ENCODE measurements around the gene FKBP1A.

FKBP1A gene

DNA sequence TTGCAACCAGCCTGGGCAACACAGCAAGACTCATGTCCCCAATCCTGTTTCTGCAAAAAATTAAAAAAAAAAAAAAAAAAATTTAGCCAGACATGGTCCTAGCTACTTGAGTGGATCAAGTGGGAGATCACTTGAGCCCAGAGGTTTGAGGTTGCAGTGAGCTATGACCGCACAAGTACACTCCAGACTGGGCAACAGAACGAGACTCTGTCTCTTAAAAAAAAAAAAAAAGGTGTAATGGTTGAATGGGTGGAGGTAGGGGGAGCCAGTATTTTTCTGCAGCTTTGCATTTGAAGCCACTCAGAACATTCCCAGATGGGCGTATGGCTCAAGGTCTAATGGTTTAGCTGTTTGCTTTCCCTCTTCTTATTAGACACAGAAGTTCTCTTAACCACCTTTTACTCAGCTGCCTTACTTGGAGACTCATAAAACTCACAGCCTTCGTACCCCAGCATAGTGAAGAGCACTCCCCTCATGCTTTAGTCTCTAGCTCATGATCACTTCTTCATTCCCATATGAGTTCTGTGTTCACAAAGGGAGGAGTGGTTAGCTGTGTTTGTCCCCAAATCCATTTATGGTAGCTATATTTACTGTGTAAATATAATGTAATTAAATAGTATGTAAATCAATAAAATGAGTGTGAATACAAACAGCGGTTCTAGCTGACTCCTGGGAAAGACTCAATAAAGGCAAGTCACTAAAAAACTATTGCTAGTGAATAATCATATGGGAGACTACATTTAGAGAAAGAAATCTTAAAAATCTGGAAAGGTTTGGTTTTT lies 9.0 kb downstream of the FKBP1A start:
- DNase-seq, result no peak

DNA sequence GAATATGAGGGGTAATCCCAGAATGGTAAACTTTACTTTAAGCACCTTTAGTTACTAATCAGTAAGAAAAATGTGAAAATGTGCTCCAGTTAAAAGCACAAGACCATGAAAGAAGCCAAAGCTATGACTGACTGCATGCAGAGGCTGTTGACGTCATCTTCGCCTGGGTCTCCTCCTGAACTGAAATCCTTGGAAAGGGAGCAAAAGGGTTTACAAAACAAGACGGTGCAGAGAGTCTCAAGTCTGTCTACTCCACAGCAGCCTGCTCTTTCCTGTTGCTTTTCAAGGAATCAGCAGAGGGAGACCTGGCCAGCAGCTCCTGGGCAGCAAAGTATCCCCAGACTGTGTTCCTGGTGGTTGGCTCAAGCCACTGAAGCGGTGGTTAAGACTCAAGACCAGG lies 10.2 kb downstream of the FKBP1A start:
- DNase-seq, result no peak

DNA sequence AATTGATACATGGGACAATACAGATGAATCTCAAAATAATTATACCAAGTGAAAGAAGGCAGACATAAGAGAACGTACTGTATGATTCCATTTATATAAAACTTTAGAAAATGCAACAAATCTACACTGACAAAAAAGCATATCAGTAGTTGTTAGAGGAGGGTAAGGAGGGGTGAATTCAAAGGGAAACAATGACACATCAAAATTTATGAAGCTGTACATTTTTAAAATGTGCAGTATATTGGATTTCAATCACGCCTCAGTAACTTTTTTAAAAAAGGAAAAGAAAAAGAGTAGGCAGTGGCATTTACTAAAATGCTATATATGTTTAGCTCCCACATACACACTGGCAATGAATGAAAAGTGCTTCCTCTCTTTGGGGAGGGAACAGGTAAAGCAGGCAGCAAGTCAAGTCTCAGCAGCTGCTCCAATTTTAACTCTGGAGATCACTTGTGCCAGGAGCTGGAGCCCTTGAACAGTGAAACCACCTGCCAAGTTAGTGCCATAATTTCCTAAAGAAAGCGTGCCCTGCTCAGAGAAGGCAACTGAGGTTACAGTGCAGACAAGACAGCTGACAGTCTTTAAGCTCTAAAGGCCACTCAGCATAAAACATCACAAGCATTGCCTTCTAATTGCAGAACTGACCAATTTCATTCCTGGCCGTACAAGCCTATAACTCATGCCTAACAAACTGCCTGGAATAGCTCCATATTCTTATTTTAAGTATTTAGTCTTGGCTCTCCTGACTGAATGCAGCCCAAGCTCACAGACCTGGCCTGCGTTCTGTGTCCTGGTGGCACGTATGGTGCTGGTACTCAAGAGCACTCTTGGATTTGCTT lies 10.9 kb downstream of the FKBP1A start:
- no peak for DNase-seq

DNA sequence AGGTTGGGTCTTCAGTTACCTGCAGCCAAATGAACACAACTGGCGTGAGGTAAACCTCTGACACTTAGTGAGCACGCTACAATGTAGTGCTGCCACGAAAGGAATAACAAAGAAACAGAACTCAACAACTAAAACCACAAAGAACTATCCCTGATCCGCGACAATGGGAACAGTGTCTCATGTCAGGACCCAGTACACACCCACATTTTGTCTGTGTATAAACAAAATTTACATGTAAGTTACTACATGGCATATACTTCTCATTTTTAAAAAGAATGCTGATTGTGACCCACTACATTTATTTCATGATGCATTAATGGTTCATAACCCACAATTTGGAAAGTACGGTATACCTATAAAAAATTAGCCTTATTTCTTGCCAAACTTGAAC lies 14.1 kb downstream of the FKBP1A start:
- no peak for DNase-seq

DNA sequence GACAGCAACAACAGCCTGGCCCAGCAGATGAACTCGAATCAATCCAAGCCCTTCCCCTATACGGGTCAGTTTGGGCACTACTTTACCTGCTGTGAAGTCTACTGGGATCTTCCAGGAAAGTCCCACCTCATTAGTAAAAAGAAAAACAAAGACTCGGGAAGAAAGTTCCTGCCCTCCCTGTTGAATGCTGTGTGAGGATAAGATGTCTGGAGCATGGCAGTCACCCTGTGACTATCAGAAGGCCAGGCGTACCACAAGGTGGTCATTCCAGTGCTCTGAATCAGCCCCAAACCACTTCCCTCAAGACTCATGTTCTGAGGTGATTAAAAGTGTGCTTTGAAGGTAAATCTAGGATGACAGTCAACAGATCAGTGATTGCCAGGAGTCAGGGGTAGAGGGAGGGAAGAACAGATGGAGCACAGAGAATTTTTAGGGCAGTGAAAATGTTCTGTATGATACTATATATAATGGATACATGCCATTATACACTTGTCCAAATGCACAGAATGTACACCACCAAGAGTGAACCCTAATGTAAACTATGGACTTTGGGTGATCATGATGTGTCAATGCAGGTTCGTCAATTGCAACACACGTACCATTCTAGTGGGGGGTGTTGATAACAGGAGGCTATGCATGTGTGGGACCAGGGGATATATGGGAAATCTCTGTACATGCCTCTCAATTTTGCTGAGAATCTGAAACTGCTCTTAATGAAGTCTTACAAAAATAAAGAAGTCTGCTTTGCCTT lies 14.7 kb downstream of the FKBP1A start:
- DNase-seq, result no peak

DNA sequence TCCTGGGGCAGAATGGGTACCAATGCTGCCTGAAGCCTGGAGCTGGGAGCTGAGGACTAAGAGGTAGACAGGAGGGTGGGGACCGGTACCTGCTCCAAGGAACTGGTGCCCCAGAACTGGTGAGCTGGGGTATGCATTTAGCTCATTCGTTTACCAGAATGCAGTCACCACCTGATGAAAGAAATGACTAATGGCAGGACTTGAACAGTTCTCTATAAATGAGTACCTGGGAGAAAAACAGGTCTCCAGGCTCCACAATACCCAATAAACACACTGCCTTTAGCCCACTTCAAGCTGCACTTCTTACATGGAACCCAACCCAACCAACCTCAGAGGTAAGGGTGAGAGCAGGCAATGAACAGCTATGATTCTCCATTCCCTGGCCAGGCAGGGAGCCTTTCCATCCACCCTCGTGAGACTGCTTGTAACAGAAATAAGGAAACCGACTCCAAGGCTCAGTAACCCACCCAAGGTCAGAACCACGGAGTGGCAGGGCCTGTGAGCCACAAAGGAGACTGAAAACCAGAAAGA lies 15.4 kb downstream of the FKBP1A start:
- DNase-seq, result no peak

DNA sequence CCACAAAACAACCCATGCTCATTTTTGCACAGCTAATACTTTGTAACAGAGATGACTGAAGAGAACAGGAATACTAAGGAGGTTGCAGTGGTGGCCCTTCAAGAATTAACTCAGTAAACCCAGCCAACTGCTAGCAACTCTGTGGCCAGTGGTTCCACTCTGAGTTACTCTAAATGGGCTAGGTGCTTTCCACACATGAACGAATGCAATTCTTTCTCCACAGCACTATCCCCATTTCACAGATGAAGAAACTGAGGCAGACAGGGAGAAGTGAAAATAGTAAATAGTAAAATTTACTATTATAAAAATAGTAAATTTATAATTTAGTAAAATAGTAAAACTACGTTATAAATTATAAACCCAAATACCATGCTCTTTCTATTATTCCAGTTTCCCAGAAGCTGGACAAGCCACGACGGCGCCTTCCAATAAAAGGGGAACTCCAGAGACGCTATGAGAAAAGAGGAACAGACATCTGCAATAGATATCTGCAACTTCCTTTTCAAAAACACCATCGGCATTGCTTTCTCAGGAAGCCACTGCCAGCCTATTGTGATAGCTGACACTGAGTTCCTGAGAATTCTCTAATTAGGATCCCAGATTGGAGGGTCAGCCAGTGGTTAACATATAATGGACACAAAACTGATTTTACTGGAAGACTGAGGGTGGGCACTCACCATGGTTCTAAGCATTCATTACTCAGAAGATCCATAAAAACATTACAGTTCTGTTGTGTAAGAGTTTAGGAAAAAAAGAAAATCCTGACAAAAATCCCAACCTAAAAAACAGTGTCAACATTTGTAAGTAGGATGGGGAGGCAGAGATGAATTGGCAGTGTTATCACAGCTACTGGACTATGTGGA lies 16.2 kb downstream of the FKBP1A start:
- DNase-seq, result no peak

DNA sequence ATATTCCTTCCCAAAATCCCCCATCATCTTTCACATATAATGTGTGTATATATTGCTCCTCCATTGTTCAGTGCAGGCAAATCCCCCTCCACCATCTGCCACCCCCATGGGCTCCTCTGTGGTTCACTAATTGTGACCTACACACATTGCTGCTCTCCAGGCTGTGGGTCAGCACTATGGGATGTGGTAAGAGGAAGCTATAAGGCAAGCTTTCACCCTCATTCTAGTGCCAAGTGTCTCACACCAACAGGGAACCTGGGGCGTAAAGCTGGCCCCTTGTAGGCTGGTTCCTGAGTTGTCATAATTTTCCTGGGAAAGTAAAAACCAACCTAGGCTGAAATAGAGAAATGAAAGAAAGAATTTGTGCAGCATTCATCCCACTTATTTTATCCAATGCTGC lies 16.8 kb downstream of the FKBP1A start:
- DNase-seq, result no peak

DNA sequence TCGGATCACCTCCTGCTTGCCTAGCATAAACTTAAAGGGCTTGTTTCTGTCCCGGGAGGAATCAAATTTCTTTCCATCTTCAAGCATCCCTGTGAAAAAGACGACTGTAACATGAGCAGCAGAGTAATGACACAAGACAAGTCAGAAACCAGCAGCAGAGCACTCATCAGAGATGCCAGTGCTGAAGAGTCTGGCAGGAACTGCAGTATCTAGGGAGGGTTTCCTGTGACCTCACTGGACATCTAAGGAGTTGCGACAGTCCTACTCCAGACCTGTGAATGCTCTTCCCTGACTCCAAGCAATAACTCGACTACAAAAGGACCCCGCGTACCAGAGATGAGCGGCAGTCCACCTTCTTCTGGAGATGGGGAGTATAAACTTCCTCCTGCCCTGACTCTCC lies 17.3 kb downstream of the FKBP1A start:
- no peak for DNase-seq

DNA sequence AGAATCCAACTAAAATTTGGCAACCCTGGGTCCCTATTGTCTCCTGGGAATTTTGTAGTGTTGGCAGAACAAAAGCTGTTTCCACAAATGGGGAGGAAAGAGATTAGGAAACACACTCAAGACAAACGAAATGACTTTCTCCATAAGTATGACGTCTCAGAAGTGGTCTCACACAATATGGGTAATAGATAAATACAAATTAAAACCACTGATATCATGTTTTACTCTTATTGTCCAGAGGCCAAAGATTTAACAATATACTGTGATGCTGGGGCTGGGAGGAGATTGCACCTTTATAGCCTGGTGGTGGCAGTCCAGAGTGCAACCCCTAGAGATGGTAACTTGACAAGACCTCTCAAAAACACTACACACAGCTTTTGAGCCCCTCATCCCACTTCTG lies 18.6 kb downstream of the FKBP1A start:
- no peak for DNase-seq

DNA sequence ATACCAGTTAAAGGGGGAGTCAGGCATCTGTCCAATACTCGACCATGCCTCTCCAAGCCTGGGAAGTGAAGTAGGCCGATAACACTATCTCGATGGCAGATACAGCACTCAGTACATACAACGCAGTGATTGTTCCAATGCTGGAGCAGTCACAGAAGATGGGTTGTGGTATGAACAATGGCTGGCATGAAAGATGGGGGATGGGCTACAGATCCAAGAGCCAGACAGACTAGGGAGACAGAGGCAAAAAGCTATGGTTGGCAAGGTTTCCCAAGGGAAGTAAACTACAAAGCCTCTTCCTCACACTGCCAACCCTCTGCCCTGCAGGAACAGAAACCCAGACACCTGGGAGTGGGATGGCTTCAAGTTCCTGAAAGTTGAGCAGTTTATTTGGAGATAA lies 19.2 kb downstream of the FKBP1A start:
- no peak for DNase-seq

DNA sequence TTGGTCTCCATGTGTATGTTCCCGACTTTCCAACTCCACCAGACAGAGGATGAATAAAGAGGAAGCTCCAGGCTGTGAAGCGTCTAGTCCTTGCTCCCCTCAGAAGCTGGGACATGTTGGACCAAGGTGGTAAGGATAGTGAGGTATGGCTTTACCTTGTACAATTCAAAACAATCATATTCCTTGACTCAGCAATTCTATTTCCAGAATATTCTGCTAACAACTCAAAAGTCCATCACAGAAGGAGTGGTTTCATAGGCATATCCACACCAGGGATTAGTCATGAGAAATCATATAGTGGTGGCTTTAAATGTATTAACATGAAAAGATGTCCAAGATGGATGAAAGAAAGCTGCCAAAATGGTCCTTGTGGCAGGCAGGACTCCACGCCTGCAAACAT lies 19.8 kb downstream of the FKBP1A start:
- DNase-seq, result no peak

DNA sequence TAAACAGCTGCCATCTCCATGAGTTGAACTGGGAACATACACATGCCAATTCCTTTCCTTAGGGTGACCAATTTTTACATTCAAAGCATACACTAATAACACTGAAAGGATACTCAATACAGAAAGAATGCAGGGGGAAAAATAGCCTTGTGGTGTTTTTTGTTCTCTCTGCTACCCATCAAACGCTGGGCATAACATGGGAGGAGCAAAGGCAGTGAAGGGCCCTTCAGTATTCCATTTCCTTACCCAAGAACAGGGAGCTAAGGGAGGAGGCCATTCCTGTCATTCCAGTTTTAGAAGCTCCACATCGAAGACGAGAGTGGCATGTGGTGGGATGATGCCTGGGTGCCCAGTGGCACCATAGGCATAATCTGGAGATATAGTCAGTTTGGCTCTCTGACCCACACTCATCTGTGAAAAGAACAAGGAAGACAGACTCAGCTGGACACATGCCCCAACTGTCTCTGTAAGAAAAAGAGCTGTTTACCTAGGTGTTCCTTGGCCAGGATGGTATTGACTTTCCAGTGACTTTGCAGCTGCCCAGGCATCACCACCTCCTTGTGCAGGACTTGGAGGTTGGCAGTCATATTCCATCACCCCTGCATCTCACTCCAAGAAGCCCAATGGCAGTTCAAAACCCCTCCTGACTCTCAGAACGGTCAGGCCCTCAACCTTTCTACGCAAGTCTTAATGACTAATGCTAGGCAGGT lies 20.9 kb downstream of the FKBP1A start:
- DNase-seq, result no peak

DNA sequence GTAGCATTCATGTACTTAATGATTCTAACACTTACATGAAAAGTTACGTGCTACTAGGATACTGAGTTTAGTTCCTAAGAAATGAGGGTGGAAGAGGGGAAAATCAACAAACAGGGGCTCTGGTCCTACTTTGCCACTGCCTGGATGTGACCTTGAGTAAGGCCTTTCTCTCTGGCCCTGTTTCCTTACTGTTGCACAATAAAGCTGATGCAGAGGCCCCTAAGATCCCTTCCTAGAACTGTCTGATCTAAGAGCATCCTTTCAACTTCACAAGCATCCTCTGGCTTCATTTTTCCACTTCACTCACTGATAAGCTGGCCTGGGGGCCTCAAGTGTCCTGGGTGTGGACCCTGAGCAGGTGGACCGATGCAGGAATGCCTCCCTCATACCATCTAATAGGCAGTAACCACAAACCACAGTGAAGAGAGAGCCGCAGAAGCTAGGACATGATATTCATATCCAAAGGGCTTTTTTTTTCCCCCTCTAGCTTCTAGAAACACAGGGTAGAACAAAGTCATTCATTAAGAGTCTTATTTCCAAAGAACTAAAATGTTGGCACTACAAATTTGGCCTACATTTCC lies 21.6 kb downstream of the FKBP1A start:
- DNase-seq, result no peak

DNA sequence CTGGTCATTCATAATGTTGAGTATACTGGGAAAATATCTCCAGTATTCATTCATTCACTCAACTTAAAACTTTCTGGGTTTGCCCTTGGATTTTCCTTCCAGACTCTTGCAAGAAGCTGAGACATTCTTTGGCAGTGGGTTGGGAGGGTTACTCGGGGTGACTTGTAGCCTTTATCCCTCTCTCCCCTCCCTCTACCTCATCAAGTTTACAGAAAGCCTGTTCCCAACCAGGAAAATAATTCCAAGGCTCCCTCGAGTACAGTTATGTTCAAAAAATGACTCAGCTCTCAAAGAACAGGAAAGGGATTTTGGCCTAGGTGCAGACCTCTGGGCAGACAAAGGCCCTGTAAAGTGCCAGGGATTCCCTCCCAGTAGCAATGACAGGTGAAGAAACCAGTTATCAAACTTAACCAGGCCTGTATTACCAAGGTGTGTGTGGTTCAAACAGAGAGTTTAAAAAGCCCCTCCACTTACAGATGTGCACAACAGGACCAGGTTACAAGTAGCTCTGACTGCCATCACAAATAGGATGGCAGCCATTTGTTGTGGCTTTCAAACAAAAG lies 22.2 kb downstream of the FKBP1A start:
- no peak for DNase-seq

DNA sequence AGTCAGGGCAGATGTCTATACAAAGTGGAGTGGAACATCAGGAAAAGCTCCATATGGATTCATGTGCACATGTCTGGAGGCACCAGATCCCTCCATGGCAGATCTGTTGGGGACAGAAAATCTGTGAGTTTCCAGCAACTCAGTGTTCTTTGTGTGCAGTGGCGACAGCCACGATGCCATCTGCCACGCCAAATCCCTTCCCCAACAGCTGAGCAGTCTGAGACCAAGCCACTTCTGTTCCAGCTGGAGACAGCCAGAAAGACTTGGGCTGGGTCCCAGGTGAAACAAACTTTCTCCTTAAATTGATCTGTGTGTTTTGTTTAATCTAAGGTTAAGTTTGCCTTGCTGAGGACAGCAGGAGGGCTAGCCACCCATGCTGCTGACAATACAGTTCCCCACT lies 22.9 kb downstream of the FKBP1A start:
- no peak for DNase-seq

DNA sequence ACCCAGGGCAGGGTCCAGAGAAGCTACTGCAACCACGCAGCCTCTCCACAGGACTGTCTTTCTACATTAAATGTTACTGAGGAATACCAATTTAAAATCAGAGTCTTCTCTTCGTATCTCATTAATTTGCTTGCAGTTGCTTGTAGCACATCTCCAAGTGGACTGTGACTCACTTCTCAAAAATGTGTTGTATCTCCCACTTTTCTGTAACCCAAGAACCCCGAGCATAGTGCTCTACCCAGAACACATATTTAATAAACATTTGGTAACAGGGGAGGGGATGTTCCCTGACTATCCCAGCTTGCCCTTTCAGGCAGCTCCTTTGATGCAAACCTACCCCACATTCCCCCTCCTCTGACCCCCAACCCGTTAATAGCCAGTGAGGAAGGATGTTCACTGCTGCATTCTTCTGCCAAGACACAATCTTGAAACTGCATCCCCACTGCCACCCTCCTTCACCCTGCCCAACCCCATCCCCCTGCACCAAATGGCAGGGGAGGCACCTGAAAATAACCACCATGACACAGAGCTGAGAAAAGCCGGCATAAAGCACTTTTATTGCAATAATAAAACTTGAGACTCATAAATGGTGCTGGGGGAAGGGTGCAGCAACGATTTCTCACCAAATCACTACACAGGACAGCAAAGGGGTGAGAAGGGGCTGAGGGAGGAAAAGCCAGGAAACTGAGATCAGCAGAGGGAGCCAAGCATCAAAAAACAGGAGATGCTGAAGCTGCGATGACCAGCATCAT lies 24.2 kb downstream of the FKBP1A start:
- DNase-seq, result no peak

DNA sequence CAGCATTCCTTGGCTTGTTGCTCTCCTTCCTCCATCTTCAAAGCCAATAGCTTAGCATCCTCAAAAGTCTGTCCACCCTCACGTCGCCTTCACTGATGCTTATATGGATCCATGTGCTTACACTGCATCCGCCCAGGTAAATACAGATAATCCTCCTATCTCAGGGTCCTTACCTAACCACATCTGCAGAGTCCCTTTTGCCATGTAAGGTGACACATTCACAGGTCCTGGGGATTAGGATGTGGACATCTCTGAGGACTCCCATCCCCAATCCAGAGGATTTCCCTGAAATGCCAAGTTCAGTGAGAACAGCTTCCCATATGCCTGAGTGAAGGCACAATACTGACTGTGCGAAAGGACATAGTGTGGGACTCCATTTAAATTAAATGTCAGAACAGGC lies 25.4 kb downstream of the FKBP1A start:
- DNase-seq, result no peak

DNA sequence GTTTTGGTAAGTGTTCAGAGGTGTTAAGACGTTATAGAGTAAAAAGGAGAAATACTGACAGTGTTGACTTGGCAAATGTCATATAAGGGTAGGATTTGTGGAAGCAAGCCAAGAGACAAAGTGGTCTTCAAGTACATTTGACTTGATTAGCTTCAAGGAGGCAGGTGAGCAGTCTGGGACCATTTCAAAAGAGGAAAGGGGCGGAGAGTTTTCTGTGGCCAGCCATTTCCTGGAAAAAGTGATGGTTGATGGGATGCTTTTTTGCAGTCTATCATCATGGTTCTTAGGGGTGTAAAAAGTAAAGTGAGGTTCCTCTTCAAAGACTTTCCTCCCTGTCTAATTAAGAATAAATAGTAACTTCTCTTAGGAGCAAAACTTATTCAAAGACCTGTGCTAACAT lies 28.7 kb downstream of the FKBP1A start:
- no peak for DNase-seq

DNA sequence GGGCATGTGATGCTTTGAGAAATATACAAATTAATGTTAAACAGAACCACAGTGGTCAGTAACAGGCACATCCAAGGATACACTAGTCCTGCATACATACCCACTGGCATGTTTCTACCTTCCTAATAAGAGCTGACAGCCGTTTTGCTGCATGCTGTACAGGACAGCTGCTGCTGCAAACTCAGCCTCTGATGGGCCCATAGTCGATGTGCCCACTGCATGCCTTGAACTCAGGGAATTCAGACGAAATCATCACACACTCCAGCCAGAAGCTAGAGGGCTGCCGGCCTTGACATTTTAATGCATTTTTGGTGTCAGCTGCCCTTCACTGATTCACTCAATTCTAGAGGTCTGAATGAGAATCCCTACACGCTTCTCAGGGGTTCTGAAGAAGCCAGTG lies 29.3 kb downstream of the FKBP1A start:
- DNase-seq, result no peak

Measured in CD4-positive, alpha-beta T cell treated with Interleukin-17A for 4 hours (primary cell).